Heart left ventricle (tissue), 16 donors: ENCODE results near the gene AKNA. TPM values are rescaled to one million over a fixed set of nuclear protein-coding genes. Genes with fewer than 3 reads are reported as not detected.

Experiments
- ATAC-seq, 4 donors: fragments of 200-7000 bp; cut with Tn5 transposase; one replicate each; pipeline ENCODE4 v1.9.1; 2020 to 2022; ENCODE audit warnings: moderate library complexity in 4 of 4, mild to moderate bottlenecking in 3 of 4, moderate number of reproducible peaks in 1 of 4
- DNase-seq, 5 donors: peaks; one replicate each; pipeline ENCODE4 v3.0.0-alpha.2; 2020
- H3K27ac ChIP-seq, 12 donors: fragments of 200-600 bp; sonication (generic) in 4 of 12; one replicate each; pipeline versions ENCODE4 v1.5.0 to v1.8.0; 2016 to 2022; ENCODE audit warnings: mild to moderate bottlenecking in 2 of 12
- H3K27me3 ChIP-seq, 9 donors: fragments of 200-600 bp; sonication (generic) in 2 of 9; one replicate each; pipeline versions ENCODE4 v1.5.1 to v1.8.0; 2016 to 2022; ENCODE audit warnings: mild to moderate bottlenecking in 3 of 9
- H3K36me3 ChIP-seq, 9 donors: fragments of 200-600 bp; sonication (generic) in 2 of 9; one replicate each; pipeline versions ENCODE4 v1.5.0 to v1.8.0; 2018 to 2022; ENCODE audit warnings: mild to moderate bottlenecking in 2 of 9
- H3K4me1 ChIP-seq, 12 donors: fragments of 200-600 bp; sonication (generic) in 4 of 12; one replicate each; pipeline versions ENCODE4 v1.5.0 to v1.8.0; 2016 to 2022; ENCODE audit warnings: mild to moderate bottlenecking in 3 of 12
- H3K4me3 ChIP-seq, 12 donors: fragments of 200-600 bp; sonication (generic) in 4 of 12; one replicate each; pipeline versions ENCODE4 v1.5.0 to v1.8.0; 2017 to 2022; ENCODE audit warnings: mild to moderate bottlenecking in 9 of 12, moderate library complexity in 4 of 12
- H3K9me3 ChIP-seq, 12 donors: fragments of 200-600 bp; sonication (generic) in 4 of 12; one replicate each; pipeline versions ENCODE4 v1.5.0 to v1.8.0; 2016 to 2022; ENCODE audit warnings: mild to moderate bottlenecking in 1 of 12
- CTCF ChIP-seq, 12 donors: fragments of 200-600 bp; sonication (generic) in 4 of 12; IDR thresholded peaks; one replicate each; pipeline versions ENCODE4 v1.5.0 to v1.8.0; 2018 to 2022; ENCODE audit warnings: antibody characterized with exemption in 12 of 12, mild to moderate bottlenecking in 5 of 12
- POLR2A ChIP-seq, 2 donors: fragments of 450-650 bp; IDR thresholded peaks; one replicate each; pipeline ENCODE4 v1.6.1; 2017; ENCODE audit warnings: antibody characterized with exemption in 2 of 2, mild to moderate bottlenecking in 2 of 2, moderate library complexity in 2 of 2
- WGBS, 4 donors: extraction: QIAGEN DNeasy Blood & Tissue Kit in 2 of 4; methylation state at CpG; one replicate each; pipeline versions ENCODE4 v1.1.5 to v1.1.7; 2013 to 2018; 5-methylcytosine and 5-hydroxymethylcytosine counted together
- intact Hi-C, 10 donors: fragments of 100-400 bp; cut with DNase I; formaldehyde crosslinking; loops; one replicate each; pipeline versions ENCODE4 v1.11.1 to v1.14.2; 2022
- polyA plus RNA-seq, 2 donors: library from polyadenylated mRNA; stranded (reverse); fragments of 200-250 nt; gene quantifications; one replicate each; pipeline ENCODE4 v1.2.3, GENCODE V29; 2013
- total RNA-seq, 9 donors: library from RNA; depleted of rRNA in 2 of 9; stranded (reverse); fragments of >200 nt in 2 of 9; fragmentation: NEBNext Ultra II Directional in 3 of 9; extraction: Animal tissue kit (Norgen Biotek cat#: 25700) in 3 of 9; gene quantifications; one replicate each; pipeline versions ENCODE4 v1.1.0 to v1.2.4, GENCODE V29; 2016 to 2023
- donor health status: ischemic (EF 13 %, LVEDD 7.1; RV severe dilation, severe dysfunction).
- donor health status: healthy with polysubstance abuse.
- donor health status: DM: no; HTN: yes; CAD: no.
- donor health status: DM: no; HTN: no; CAD: no.
- donor health status: ischemic (EF 25% LVEDD 6.9; RV normal size, moderate dysfunction).
- donor health status: ischemic (EF 25% LVEDD 5.7; RV mildly dilated, moderate dysfunction).
- donor health status: healthy.
- donor health status: DM: yes; HTN: yes; CAD: no.
- donor health status: ischemic (EF 35%, LVEDD 5.7; RV mildly dilated, moderate dysfunction).
- donor health status: nonischemic (EF 11% LVEDD 7.7; RV severe dilation, severe dysfunction).
- donor health status: DM: yes; HTN: yes; CAD: no.
- donor health status: PGD.
- donor health status: ischemic (EF 29% LVEDD 5.4; RV normal size, mild dysfunction).
- donor health status: nonischemic (EF 23%, LVEDD 6.1; RV moderate dilation, normal function).

AKNA gene
- total and polyA plus RNA-seq, 11 donors, result 2.5 to 30.8 (median 4.4) TPM

- intact Hi-C loops, result loop anchor here in 7 of 10 donors (5.0 to 10.0 kb wide), 6 partner anchors 186 to 1123 kb away; partner anchors contain the start of gene ATP6V1G1 (in 1 of the 7)
- H3K9me3 ChIP-seq, result no peaks in the 10 kb centered on the region
- no peak for ATAC-seq
- no peak overlapping the region for H3K4me3 ChIP-seq
- no peak overlapping the region for H3K27ac ChIP-seq
- H3K27me3 ChIP-seq, result no peaks in the 10 kb centered on the region
- H3K4me1 ChIP-seq, result peaks cover 0 to 24% (median 6%) of the 10 kb centered on the region in 12 donors
- 74 to 86% (median 84%) methylated on average over 7 of the region's 7 CpGs for WGBS, 4 donors
- TF ChIP-seq POLR2A (IDR thresholded peaks at IDR 0.05) (no peak), CTCF (IDR thresholded peaks at IDR 0.05) (no peak)
- no peaks in the 10 kb centered on the region for H3K36me3 ChIP-seq
- no peak for DNase-seq
Measured at GRCh38 chr9:114401344-114401743, 13.6 kb upstream of the AKNA start.

GRCh38 chr9:114400772-114401171, 13.0 kb upstream of the AKNA start:
- Histone ChIP-seq H3K4me3 (no peak overlapping the region), H3K27me3 (no peaks in the 10 kb centered on the region), H3K9me3 (no peaks in the 10 kb centered on the region), H3K36me3 (peaks cover 0 to 5% (median 0%) of the 10 kb centered on the region in 9 donors), H3K27ac (no peak overlapping the region), H3K4me1 (peaks cover 0 to 27% (median 6%) of the 10 kb centered on the region in 12 donors)
- DNase-seq (no peak), ATAC-seq (no peak)
- TF ChIP-seq CTCF (IDR thresholded peaks at IDR 0.05) (no peak), POLR2A (IDR thresholded peaks at IDR 0.05) (no peak)
- intact Hi-C loops, result loop anchor here in 7 of 10 donors (5.0 to 10.0 kb wide), 6 partner anchors 187 to 1124 kb away; partner anchors contain the start of gene ATP6V1G1 (in 1 of the 7)
- 71 to 96% (median 76%) methylated on average over 2 of the region's 2 CpGs for WGBS, 4 donors

- peaks cover 0 to 27% (median 9%) of the 10 kb centered on the region in 12 donors for H3K4me1 ChIP-seq
- 66 to 72% (median 67%) methylated on average over 1 of the region's 1 CpG for WGBS, 4 donors
- no peaks in the 10 kb centered on the region for H3K9me3 ChIP-seq
- DNase-seq (no peak), ATAC-seq (no peak)
- no peak overlapping the region for H3K27ac ChIP-seq
- intact Hi-C loops, result loop anchor here in 7 of 10 donors (5.0 to 10.0 kb wide), 6 partner anchors 187 to 1125 kb away; partner anchors contain the start of gene ATP6V1G1 (in 1 of the 7)
- H3K4me3 ChIP-seq, result no peak overlapping the region
- TF ChIP-seq CTCF (IDR thresholded peaks at IDR 0.05) (no peak), POLR2A (IDR thresholded peaks at IDR 0.05) (no peak)
- H3K27me3 ChIP-seq, result no peaks in the 10 kb centered on the region
- H3K36me3 ChIP-seq, result peaks cover 0 to 7% (median 0%) of the 10 kb centered on the region in 9 donors
Measured at GRCh38 chr9:114400219-114400618, 12.4 kb upstream of the AKNA start.

GRCh38 chr9:114399381-114399780, 11.6 kb upstream of the AKNA start:
- peaks cover 0 to 35% (median 13%) of the 10 kb centered on the region in 12 donors for H3K4me1 ChIP-seq
- intact Hi-C loops, result no loop called here
- H3K9me3 ChIP-seq, result no peaks in the 10 kb centered on the region
- no peak overlapping the region for H3K4me3 ChIP-seq
- no peaks in the 10 kb centered on the region for H3K27me3 ChIP-seq
- ATAC-seq (no peak), DNase-seq (no peak)
- no peak overlapping the region for H3K27ac ChIP-seq
- TF ChIP-seq POLR2A (IDR thresholded peaks at IDR 0.05) (no peak), CTCF (IDR thresholded peaks at IDR 0.05) (no peak)
- peaks cover 0 to 7% (median 0%) of the 10 kb centered on the region in 9 donors for H3K36me3 ChIP-seq
- 77 to 90% (median 88%) methylated on average over 4 of the region's 4 CpGs for WGBS, 4 donors
